NCI-H1417 (cell line): ENCODE results near the gene BLOC1S1.
A peak's percentile ranks its signal among the peaks of the same experiment; 100 is the strongest.

Experiments used
- DNase-seq, 3 experiments: peaks; one replicate each; lab custom pipeline; 2025; lab: John Stamatoyannopoulos, UW

Gene BLOC1S1

GRCh38 chr12:55694651-55695050 is 21.2 kb upstream of the BLOC1S1 start:
- no peak for DNase-seq

- DNase-seq, result no peak
Observed at GRCh38 chr12:55695349-55695748, 20.5 kb upstream of the BLOC1S1 start.

GRCh38 chr12:55696141-55696540 is 19.7 kb upstream of the BLOC1S1 start:
- no peak for DNase-seq

- no peak for DNase-seq
Observed at GRCh38 chr12:55696796-55697462, 18.9 kb upstream of the BLOC1S1 start.

GRCh38 chr12:55697686-55698085 is 18.2 kb upstream of the BLOC1S1 start:
- DNase-seq, result no peak

GRCh38 chr12:55698241-55698955 is 17.4 kb upstream of the BLOC1S1 start:
- DNase-seq, result no peak

GRCh38 chr12:55698965-55699364 is 16.9 kb upstream of the BLOC1S1 start:
- DNase-seq, result no peak

GRCh38 chr12:55699471-55700055 is 16.3 kb upstream of the BLOC1S1 start:
- no peak for DNase-seq

- DNase-seq, result no peak
Observed at GRCh38 chr12:55700255-55701018, 15.4 kb upstream of the BLOC1S1 start.

- no peak for DNase-seq
Observed at GRCh38 chr12:55702861-55703260, 13.0 kb upstream of the BLOC1S1 start.

GRCh38 chr12:55703288-55703687 is 12.6 kb upstream of the BLOC1S1 start:
- no peak for DNase-seq

- no peak for DNase-seq
Observed at GRCh38 chr12:55703901-55704761, 11.7 kb upstream of the BLOC1S1 start.

GRCh38 chr12:55704824-55705718 is 10.8 kb upstream of the BLOC1S1 start:
- DNase-seq, result no peak

- no peak for DNase-seq
Observed at GRCh38 chr12:55705782-55706402, 10.0 kb upstream of the BLOC1S1 start.

GRCh38 chr12:55706568-55707218 is 9.2 kb upstream of the BLOC1S1 start:
- DNase-seq, result peak in 1 of 3 experiments; percentile 56

GRCh38 chr12:55707219-55707671 is 8.6 kb upstream of the BLOC1S1 start:
- peak in 2 of 3 experiments; percentile 39 to 63 for DNase-seq

GRCh38 chr12:55707841-55708694 is 7.8 kb upstream of the BLOC1S1 start, which contains the start of gene ITGA7:
TSS of gene ITGA7 (minus strand) at chr12:55707904. CDS start at chr12:55707682, 222 bp downstream.
- DNase-seq, result peak; percentile 75 to 92 (median 82)

GRCh38 chr12:55708695-55709233 is 7.1 kb upstream of the BLOC1S1 start:
- no peak for DNase-seq
